Left hindlimb (tissue), 1 donor: ENCODE data around the gene ADAMTS20.
"Not testable (repeated sequence)": the region's sequence is repeated elsewhere in the genome, so short reads cannot be mapped to it uniquely, and the experiment has no call there.

ENCODE experiments used
- DNase-seq: peaks from one replicate; pipeline ENCODE4 v3.0.0-alpha.2; 2018

The ADAMTS20 gene

DNA sequence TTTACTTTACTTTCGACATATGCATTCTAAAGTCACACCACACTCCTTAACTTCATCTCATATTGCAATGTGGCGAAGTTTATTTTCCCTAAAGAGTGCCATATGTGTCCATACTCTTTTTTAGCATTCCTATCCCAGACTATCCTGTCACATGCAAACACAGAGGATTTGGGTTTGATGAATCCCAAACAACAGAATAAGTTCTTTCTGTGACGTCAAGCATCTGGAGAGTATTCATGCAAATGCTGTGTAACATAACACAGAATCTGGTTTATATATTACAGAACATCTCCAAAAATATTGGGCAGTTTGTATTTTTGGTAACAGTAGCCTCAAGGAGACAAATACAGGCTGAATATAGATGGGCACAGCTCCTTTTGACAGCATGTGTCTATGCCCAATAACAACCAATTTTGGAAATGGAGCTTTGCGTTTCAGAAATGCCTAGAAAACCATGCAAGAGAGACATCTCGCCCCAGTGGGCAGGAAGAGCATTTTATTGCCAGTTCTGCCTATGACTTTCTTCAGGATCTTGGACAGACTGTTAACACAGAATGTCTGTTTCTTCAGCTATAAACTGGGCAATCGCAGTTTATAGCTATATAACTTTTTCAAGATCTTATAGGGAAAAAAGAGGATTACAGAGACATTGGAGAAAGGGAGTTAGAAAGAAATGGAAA is 190.8 kb downstream of the ADAMTS20 start:
- DNase-seq, result no peak

DNA sequence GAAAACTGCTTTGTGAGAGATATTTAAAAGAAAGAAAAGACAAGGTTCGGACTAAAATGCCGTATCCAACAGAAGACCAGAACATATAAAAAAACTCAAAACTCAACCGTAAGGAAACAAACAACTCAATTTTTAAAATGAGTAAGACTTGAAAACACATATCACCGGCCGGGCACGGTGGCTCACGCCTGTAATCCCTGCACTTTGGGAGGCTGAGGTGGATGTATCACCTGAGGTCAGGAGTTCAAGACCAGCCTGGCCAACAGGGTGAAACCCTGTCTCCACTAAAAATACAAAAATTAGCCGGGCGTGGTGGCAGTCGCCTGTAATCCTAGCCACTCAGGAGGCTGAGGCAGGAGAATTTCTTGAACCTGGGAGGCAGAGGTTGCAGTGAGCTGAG is 192.0 kb downstream of the ADAMTS20 start:
- not testable (repeated sequence) for DNase-seq

DNA sequence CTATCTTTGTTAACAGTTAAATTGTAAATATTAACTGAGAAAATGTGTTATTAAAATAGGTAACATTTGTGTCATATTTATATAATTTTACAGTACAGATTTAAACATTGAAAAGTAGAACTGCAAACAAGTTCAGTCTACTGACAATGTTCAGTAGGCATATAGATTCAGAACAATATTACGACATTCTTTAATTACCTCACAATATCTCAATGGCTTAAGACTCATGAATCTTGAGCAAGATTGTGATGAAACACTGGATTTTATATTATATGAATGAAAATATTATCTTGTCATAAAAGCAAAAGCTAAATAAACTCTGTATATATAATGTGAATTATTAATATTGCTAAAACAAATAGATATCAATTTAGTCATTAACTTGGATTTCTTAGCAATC is 194.9 kb downstream of the ADAMTS20 start:
- DNase-seq, result no peak

- no peak for DNase-seq
Measured at GRCh38 chr12:43352001-43352400, 200.0 kb downstream of the ADAMTS20 start.

DNA sequence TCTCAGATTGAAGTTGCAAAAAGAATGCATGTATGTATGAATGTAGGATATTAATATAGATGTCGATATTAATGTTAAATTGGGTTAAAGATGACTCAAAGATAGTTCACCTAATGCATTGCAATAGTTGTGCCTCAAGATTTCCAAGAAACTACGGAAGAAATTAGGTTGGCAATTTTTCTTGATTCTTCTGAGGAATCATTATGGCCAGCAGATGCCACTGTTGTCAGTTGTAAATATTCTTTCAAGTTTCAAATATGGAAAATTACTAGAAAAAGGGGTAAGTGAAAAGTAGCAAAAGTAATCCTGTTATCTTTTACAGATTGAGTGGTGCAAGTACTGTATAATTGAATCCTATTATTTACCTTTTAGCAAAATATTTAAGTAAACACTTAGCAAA is 202.1 kb downstream of the ADAMTS20 start:
- DNase-seq, result no peak

- no peak for DNase-seq
Measured at GRCh38 chr12:43348221-43348620, 203.8 kb downstream of the ADAMTS20 start.

DNA sequence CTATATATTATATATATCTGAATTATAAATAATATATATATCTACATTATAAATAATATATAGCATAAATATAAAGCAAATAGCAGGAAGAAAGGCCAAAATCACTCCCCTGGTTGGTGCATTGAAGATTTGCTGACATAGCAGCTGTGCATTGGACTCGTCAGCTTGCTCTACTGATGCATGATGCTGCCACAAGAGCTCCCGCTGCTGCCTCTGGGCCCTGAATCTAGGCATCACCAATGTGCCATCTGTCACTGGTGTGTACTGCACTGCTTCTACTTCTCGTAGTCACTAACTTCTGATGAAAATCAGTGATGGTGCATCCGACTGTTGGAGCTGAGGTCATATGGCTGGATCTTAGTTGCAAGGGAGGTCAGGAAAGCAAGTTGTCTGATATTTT is 205.0 kb downstream of the ADAMTS20 start:
- no peak for DNase-seq

GRCh38 chr12:43345023-43345422 is 207.0 kb downstream of the ADAMTS20 start:
- DNase-seq, result no peak

DNA sequence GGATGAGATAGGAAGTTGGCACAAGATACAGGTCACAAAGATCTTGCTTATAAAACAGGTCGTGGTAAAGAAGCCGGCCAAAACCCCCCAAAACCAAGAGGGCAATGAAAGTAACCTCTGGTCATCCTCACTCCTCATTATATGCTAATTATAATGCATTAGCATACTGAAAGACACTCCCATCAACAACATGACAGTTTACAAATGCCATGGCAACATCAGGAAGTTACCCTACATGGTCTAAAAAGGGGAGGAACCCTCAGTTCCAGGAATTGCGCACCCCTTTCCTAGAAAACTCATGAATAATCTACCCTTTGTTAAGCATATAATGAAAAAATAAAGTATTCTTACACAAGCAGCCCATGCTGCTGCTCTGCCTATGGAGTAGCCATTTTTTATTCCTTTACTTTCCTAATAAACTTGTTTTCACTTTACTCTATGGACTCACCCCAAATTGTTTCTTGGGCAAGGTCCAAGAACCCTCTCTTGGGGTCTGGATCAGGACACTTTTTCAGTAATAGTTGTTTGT is 210.2 kb downstream of the ADAMTS20 start:
- not testable (repeated sequence) for DNase-seq

GRCh38 chr12:43338848-43339526 is 213.0 kb downstream of the ADAMTS20 start:
- DNase-seq, result no peak

GRCh38 chr12:43337571-43338444 is 214.2 kb downstream of the ADAMTS20 start:
- DNase-seq, result no peak

GRCh38 chr12:43336962-43337555 is 214.9 kb downstream of the ADAMTS20 start:
- no peak for DNase-seq

- no peak for DNase-seq
Measured at GRCh38 chr12:43333644-43334043, 218.4 kb downstream of the ADAMTS20 start.

GRCh38 chr12:43332977-43333640 is 218.9 kb downstream of the ADAMTS20 start:
- no peak for DNase-seq

- no peak for DNase-seq
Measured at GRCh38 chr12:43331935-43332334, 220.1 kb downstream of the ADAMTS20 start.

GRCh38 chr12:43329375-43329774 is 222.6 kb downstream of the ADAMTS20 start:
- no peak for DNase-seq

DNA sequence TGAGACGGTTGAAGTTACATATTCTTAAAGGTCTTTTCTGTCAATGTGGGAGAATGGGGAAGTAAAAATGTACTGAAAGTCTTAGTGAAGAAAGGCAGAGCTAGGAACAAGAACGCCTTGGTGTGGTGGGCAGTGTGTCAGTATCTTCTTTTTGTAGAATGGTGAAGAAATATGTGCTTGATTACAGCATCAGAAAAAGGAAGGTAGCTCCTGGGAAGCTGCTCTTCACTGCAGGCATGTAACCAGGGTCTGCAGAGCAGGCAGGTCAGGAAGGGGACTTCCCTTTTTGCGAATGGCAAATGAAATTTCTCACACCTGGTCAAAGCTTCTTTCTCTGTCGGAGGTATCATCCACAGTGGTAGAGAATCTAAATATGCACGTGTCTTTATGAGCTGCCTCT is 226.2 kb downstream of the ADAMTS20 start:
- no peak for DNase-seq

DNA sequence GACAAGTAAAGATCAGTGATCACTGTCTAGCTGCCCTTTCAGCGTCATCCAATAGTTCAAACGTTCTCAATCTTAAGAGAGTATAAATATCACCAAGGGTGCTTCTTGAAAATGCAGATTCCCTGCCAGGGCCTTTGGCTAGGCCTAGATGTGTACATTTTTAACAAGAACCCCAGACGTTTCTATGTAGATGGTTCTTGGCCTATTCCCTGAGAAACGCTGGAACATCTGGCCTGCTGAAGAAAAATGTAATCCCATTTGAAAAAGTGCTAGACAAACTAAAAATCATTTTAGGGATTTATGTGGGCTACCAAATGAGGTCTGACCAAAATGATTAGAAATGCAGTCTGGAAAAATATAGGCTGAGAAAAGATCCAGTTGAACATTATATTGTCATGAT is 231.7 kb downstream of the ADAMTS20 start:
- no peak for DNase-seq

DNA sequence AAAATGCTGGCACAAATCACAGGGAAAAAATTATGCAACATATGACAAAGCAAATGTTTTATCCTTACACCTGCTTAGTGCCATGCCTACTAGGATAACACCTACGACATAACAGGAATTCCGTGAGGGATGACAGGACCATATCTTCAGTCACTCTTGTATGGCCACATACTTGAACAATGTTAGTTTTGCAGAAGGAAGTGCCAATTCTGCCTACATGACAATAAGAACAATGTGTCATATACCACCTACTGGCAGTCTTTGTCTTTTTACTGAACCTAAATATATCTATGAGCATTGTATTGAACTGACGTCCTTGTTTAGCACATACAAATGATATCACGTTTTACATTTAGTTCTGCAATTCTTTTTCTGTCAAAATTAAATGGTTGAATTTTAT is 234.0 kb downstream of the ADAMTS20 start:
- no peak for DNase-seq

GRCh38 chr12:43317156-43317555 is 234.8 kb downstream of the ADAMTS20 start:
- DNase-seq, result no peak

DNA sequence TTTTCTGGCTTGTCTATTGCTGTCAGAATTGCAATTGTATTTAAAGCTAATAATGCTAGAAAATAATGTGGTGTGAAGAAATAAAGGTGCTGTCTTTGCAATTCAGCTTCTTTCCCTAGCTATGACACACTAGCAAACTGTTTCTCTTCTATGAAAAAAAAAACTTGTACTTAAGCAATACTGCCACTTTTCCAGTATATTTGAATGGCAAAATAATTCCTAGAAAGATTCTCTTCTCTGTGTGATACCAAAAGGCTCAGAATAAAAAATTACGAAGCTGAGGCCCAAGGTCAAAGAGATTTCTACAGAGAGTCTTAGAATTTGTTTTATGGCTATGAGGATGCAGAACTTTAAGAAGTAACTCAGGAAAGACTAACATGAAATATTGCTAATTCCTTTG is 235.5 kb downstream of the ADAMTS20 start:
- no peak for DNase-seq

DNA sequence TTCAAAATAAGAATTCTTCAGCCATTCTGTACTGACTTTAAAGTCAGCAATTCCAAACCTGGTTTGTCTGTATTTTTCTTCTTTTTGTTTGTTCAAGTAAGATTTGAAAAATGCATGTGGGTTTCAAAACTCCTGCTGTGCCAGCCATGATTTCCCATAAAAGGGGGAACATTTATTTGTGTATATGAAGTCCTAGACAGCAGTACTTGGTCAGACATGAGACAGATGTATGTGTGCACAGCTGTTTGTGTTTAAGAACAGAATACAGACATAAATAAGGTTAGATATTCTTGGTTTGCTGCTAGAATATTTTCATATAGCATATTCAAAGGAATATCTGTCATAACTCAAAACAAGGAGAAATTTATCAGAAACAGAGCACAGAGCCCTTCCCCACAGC is 236.0 kb downstream of the ADAMTS20 start:
- DNase-seq, result no peak
